ENCODE results near the gene KLHL21.
"Not testable (repeated sequence)": the region's sequence is repeated elsewhere in the genome, so short reads cannot be mapped to it uniquely, and the experiment has no call there.

Gene KLHL21

GRCh38 chr1:6600410-6601048 lies 2.1 kb downstream of the KLHL21 start:
- DNase-seq (ENCODE audit: low read depth in 3 of 3, low spot score in 1 of 3), result no peak

- not testable (repeated sequence) for DNase-seq (ENCODE audit: low read depth in 3 of 3, low spot score in 1 of 3)
These were observed 2.7 kb downstream of the KLHL21 start for GRCh38 chr1:6599991-6600390.

- peak in 1 of 3 donors; percentile 33 for DNase-seq (ENCODE audit: low read depth in 3 of 3, low spot score in 1 of 3)
These were observed 3.3 kb downstream of the KLHL21 start for GRCh38 chr1:6599141-6599975.

GRCh38 chr1:6597777-6598131 lies 4.9 kb downstream of the KLHL21 start:
- DNase-seq (ENCODE audit: low read depth in 3 of 3, low spot score in 1 of 3), result no peak

- DNase-seq (ENCODE audit: low read depth in 3 of 3, low spot score in 1 of 3), result no peak
These were observed 5.5 kb downstream of the KLHL21 start for GRCh38 chr1:6596886-6597776.

- no peak for DNase-seq (ENCODE audit: low read depth in 3 of 3, low spot score in 1 of 3)
These were observed 6.3 kb downstream of the KLHL21 start for GRCh38 chr1:6596351-6596750.

- DNase-seq (ENCODE audit: low read depth in 3 of 3, low spot score in 1 of 3), result no peak
These were observed 7.5 kb downstream of the KLHL21 start for GRCh38 chr1:6594977-6595740.

- no peak for DNase-seq (ENCODE audit: low read depth in 3 of 3, low spot score in 1 of 3)
These were observed 8.9 kb downstream of the KLHL21 start for GRCh38 chr1:6593810-6594209.

GRCh38 chr1:6592865-6593593 lies 9.6 kb downstream of the KLHL21 start:
- DNase-seq (ENCODE audit: low read depth in 3 of 3, low spot score in 1 of 3), result no peak

- DNase-seq (ENCODE audit: low read depth in 3 of 3, low spot score in 1 of 3), result no peak
These were observed 10.2 kb downstream of the KLHL21 start for GRCh38 chr1:6592441-6592840.

- no peak for DNase-seq (ENCODE audit: low read depth in 3 of 3, low spot score in 1 of 3)
These were observed 11.0 kb downstream of the KLHL21 start for GRCh38 chr1:6591644-6592043.

GRCh38 chr1:6591222-6591621 lies 11.4 kb downstream of the KLHL21 start:
- DNase-seq (ENCODE audit: low read depth in 3 of 3, low spot score in 1 of 3), result no peak

GRCh38 chr1:6590046-6590445 lies 12.6 kb downstream of the KLHL21 start:
- DNase-seq (ENCODE audit: low read depth in 3 of 3, low spot score in 1 of 3), result no peak

GRCh38 chr1:6588893-6589520 lies 13.7 kb downstream of the KLHL21 start:
- no peak for DNase-seq (ENCODE audit: low read depth in 3 of 3, low spot score in 1 of 3)

GRCh38 chr1:6588128-6588892 lies 14.4 kb downstream of the KLHL21 start:
- DNase-seq (ENCODE audit: low read depth in 3 of 3, low spot score in 1 of 3), result no peak

- no peak for DNase-seq (ENCODE audit: low read depth in 3 of 3, low spot score in 1 of 3)
These were observed 15.2 kb downstream of the KLHL21 start for GRCh38 chr1:6587261-6588005.

- no peak for DNase-seq (ENCODE audit: low read depth in 3 of 3, low spot score in 1 of 3)
These were observed 16.3 kb downstream of the KLHL21 start for GRCh38 chr1:6586404-6586816.

- DNase-seq (ENCODE audit: low read depth in 3 of 3, low spot score in 1 of 3), result no peak
These were observed 16.8 kb downstream of the KLHL21 start for GRCh38 chr1:6585841-6586240.
